ENCODE results near the gene CCPG1. TPM values are rescaled to one million over a fixed set of nuclear protein-coding genes. Genes with fewer than 3 reads are reported as not detected.

CCPG1 gene
- total RNA-seq, 3 donors from 2014 or later (not counting 1 experiment from before 2014, with no cell fraction given) = 41.6 to 53.6 (median 43.8) TPM

DNA sequence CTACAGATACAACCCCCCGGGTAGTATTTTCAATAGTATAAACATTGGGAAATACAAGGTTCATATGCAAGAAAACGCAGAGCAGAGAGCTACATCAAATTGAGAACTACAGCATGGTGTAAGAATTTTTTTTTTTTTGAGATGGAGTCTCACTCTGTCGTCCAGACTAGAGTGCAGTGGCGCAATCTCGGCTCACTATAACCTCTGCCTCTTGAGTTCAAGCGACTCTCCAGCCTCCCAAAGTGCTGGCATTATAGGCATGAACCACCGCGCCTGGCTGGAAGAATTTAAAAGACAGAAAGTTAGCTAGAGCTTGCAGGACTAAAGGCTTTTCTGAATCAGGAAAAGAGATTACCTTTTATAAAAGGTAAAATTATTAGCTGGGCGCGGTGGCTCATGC is 47.1 kb downstream of the CCPG1 start:
- Mint-ChIP-seq H3K27me3 (ENCODE audit: low read depth in 2 of 2) (no peaks in the 10 kb centered on the region), H3K27ac (peak overlapping the region; percentile 2 to 49), H3K4me3 (no peak overlapping the region), H3K9me3 (no peaks in the 10 kb centered on the region), H3K36me3 (peaks cover 11% of the 10 kb centered on the region), H3K4me1 (peaks cover 0 to 13% of the 10 kb centered on the region in 2 donors)
- no peaks in the 10 kb centered on the region for H3K27me3 ChIP-seq (ENCODE audit: control insufficient read depth, insufficient read depth, low read length)
- H3K9me3 ChIP-seq (ENCODE audit: control insufficient read depth, insufficient read depth, low read length) = no peaks in the 10 kb centered on the region
- 98% methylated on average over 9 of the region's 10 CpGs for WGBS (ENCODE audit: insufficient coverage)
- DNase-seq = no peak
- H3K4me3 ChIP-seq (ENCODE audit: low read length) = no peak overlapping the region
- no peak overlapping the region for H3K27ac ChIP-seq (ENCODE audit: low read length)
- peaks cover 17% of the 10 kb centered on the region for H3K36me3 ChIP-seq (ENCODE audit: control insufficient read depth, insufficient read depth, low read length)
- no peaks in the 10 kb centered on the region for H3K4me1 ChIP-seq (ENCODE audit: control insufficient read depth, insufficient read depth, low read length)
- ATAC-seq = no peak
- intact Hi-C loops (cut with micrococcal nuclease) = no loop called here
- TF ChIP-seq, protein P1, sequence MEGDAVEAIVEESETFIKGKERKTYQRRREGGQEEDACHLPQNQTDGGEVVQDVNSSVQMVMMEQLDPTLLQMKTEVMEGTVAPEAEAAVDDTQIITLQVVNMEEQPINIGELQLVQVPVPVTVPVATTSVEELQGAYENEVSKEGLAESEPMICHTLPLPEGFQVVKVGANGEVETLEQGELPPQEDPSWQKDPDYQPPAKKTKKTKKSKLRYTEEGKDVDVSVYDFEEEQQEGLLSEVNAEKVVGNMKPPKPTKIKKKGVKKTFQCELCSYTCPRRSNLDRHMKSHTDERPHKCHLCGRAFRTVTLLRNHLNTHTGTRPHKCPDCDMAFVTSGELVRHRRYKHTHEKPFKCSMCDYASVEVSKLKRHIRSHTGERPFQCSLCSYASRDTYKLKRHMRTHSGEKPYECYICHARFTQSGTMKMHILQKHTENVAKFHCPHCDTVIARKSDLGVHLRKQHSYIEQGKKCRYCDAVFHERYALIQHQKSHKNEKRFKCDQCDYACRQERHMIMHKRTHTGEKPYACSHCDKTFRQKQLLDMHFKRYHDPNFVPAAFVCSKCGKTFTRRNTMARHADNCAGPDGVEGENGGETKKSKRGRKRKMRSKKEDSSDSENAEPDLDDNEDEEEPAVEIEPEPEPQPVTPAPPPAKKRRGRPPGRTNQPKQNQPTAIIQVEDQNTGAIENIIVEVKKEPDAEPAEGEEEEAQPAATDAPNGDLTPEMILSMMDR (IDR thresholded peaks at IDR 0.05) = no peak

DNA sequence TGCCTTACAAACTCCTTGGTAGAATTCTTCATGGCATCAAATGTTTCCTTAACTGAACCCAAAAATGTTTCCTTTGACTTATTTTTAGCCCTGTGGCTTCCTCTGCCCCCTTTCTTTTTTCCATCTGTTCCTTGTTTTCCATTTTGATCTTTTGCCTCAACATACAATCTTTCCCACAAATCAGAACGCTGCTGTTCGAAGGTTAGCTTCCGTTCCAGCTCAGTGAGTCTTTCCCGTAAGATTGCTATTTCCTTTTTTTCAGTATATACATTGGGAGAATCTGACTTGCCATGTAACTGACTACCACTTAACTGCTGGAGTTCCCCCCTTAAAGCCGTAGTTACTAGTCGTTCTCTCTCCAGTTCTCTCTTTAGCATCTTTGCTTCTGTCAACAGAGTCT is 47.9 kb downstream of the CCPG1 start:
- no peak overlapping the region for H3K27ac ChIP-seq (ENCODE audit: low read length)
- H3K36me3 Mint-ChIP-seq = peaks cover 11% of the 10 kb centered on the region
- peak overlapping the region; percentile 2 to 49 for H3K27ac Mint-ChIP-seq
- H3K9me3 ChIP-seq (ENCODE audit: control insufficient read depth, insufficient read depth, low read length) = no peaks in the 10 kb centered on the region
- 40% methylated on average over 6 of the region's 6 CpGs for WGBS (ENCODE audit: insufficient coverage)
- H3K36me3 ChIP-seq (ENCODE audit: control insufficient read depth, insufficient read depth, low read length) = peaks cover 23% of the 10 kb centered on the region
- TF ChIP-seq, protein P1 (IDR thresholded peaks at IDR 0.05) = no peak
- no peak for ATAC-seq
- intact Hi-C loops (cut with micrococcal nuclease) = no loop called here
- no peaks in the 10 kb centered on the region for H3K27me3 Mint-ChIP-seq (ENCODE audit: low read depth in 2 of 2)
- H3K4me1 ChIP-seq (ENCODE audit: control insufficient read depth, insufficient read depth, low read length) = no peaks in the 10 kb centered on the region
- no peaks in the 10 kb centered on the region for H3K9me3 Mint-ChIP-seq
- H3K27me3 ChIP-seq (ENCODE audit: control insufficient read depth, insufficient read depth, low read length) = no peaks in the 10 kb centered on the region
- DNase-seq = no peak
- H3K4me3 ChIP-seq (ENCODE audit: low read length) = no peak overlapping the region
- peaks cover 0 to 13% of the 10 kb centered on the region in 2 donors for H3K4me1 Mint-ChIP-seq
- H3K4me3 Mint-ChIP-seq = no peak overlapping the region

DNA sequence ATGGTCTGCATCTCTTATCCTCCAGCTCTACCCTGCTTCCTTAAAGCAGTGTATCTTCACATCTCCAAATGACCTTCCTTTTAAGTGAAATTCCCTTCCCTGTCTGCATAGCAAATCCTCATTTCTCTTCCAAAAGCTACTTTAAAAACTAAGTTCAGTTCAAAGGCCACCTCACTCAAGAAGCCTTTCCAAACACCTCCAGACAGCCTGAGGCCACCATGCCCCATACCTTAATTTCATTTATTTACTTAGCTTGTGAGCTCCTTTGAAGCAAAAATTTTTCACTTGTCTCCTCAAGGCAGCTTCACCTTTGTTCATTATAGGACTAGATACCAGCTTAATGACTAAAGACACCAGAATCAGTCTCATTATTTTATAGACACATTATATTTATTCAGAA is 49.7 kb downstream of the CCPG1 start:
- TF ChIP-seq, protein P1 (IDR thresholded peaks at IDR 0.05) = no peak
- no peak overlapping the region for H3K27ac ChIP-seq (ENCODE audit: low read length)
- DNase-seq (no peak), ATAC-seq (no peak)
- no peaks in the 10 kb centered on the region for H3K27me3 Mint-ChIP-seq (ENCODE audit: low read depth in 2 of 2)
- no peaks in the 10 kb centered on the region for H3K9me3 ChIP-seq (ENCODE audit: control insufficient read depth, insufficient read depth, low read length)
- no peaks in the 10 kb centered on the region for H3K4me1 ChIP-seq (ENCODE audit: control insufficient read depth, insufficient read depth, low read length)
- intact Hi-C loops (cut with micrococcal nuclease) = no loop called here
- H3K27ac Mint-ChIP-seq = peak overlapping the region in 1 of 2 donors; percentile 1
- H3K9me3 Mint-ChIP-seq = no peaks in the 10 kb centered on the region
- H3K36me3 Mint-ChIP-seq = peaks cover 11% of the 10 kb centered on the region
- H3K4me3 ChIP-seq (ENCODE audit: low read length) = no peak overlapping the region
- H3K4me3 Mint-ChIP-seq = no peak overlapping the region
- peaks cover 22% of the 10 kb centered on the region for H3K36me3 ChIP-seq (ENCODE audit: control insufficient read depth, insufficient read depth, low read length)
- no peaks in the 10 kb centered on the region for H3K27me3 ChIP-seq (ENCODE audit: control insufficient read depth, insufficient read depth, low read length)
- peaks cover 0 to 13% of the 10 kb centered on the region in 2 donors for H3K4me1 Mint-ChIP-seq

DNA sequence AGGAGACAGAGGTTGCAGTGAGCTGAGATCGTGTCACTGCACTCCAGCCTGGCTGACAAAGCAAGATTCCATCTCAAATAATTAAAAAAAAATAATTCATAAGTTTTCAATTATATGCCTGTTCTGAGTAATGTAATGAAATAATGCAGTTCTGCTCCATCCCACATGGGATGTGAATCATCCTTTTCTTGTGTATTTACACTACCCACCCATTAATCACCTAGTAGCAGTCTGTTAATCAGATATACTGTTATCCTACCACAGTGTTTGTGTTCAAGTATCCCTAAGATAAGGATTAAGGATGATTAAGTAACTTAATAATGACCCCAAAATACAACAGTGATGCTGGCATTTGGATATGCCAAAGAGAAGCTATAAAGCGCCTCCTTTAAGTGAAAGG is 50.4 kb downstream of the CCPG1 start:
- Histone ChIP-seq H3K36me3 (ENCODE audit: control insufficient read depth, insufficient read depth, low read length) (peaks cover 23% of the 10 kb centered on the region), H3K9me3 (ENCODE audit: control insufficient read depth, insufficient read depth, low read length) (no peaks in the 10 kb centered on the region), H3K27me3 (ENCODE audit: control insufficient read depth, insufficient read depth, low read length) (no peaks in the 10 kb centered on the region), H3K4me1 (ENCODE audit: control insufficient read depth, insufficient read depth, low read length) (no peaks in the 10 kb centered on the region), H3K27ac (ENCODE audit: low read length) (no peak overlapping the region), H3K4me3 (ENCODE audit: low read length) (no peak overlapping the region)
- Mint-ChIP-seq H3K27me3 (ENCODE audit: low read depth in 2 of 2) (no peaks in the 10 kb centered on the region), H3K36me3 (peaks cover 11% of the 10 kb centered on the region), H3K27ac (no peak overlapping the region), H3K4me3 (no peak overlapping the region), H3K9me3 (no peaks in the 10 kb centered on the region), H3K4me1 (peaks cover 0 to 13% of the 10 kb centered on the region in 2 donors)
- DNase-seq (no peak), ATAC-seq (no peak)
- TF ChIP-seq, protein P1 (IDR thresholded peaks at IDR 0.05) = no peak
- intact Hi-C loops (cut with micrococcal nuclease) = no loop called here
- WGBS (ENCODE audit: insufficient coverage) = 100% methylated on average over 1 of the region's 2 CpGs
